ENCODE data around the gene FGF7. TPM values are rescaled to one million over a fixed set of nuclear protein-coding genes. Genes with fewer than 3 reads are reported as not detected.

Gene FGF7
- total and polyA plus RNA-seq, 2 of the 8 experiments (the other 6 are each of a cell fraction or from before 2014, with no cell fraction given): not detected

DNA sequence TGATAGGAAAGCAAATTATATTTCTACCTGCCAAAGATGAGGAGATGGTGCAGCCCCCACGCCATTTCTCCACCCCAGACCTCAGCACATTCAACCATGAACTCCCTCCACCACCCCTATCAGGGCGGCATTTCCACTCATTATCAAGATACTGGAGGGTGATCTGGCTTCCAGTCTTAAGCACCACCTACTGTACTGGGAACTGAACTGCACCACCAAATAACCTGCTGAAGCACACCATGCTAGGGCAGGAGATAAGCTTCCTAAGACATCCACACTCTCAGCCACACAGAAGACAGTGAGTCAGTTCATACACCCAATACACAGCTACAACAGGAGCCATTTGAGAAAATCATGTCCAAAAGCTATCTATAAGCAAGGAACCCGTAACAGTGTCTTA lies 98.8 kb downstream of the FGF7 start (continued):
- no peak for TF ChIP-seq HDAC2 (IDR thresholded peaks at IDR 0.05; ENCODE audit: borderline replicate concordance in 1 of 2, low read depth in 2 of 2, low read length in 2 of 2)
- TF ChIP-seq GABPA (IDR thresholded peaks at IDR 0.05; ENCODE audit: borderline replicate concordance, insufficient read depth, low read length): no peak
- no peak for TF ChIP-seq FOSL1 (IDR thresholded peaks at IDR 0.05; ENCODE audit: insufficient read depth, low read depth, low read length)
- TF ChIP-seq CBX8 (IDR thresholded peaks at IDR 0.05; ENCODE audit: borderline replicate concordance, low read depth, low read length): no peak
- no peak for TF ChIP-seq CBX5 (IDR thresholded peaks at IDR 0.05; ENCODE audit: low read depth, low read length)
- no peak for TF ChIP-seq SIN3A (conservative IDR thresholded peaks at IDR 0.05 in 1 of 2, IDR thresholded peaks at IDR 0.05 in 1 of 2; ENCODE audit: low read depth in 1 of 2, low read length in 2 of 2)
- TF ChIP-seq CHD1 (IDR thresholded peaks at IDR 0.05; ENCODE audit: low read depth, low read length): no peak
- TF ChIP-seq HDAC6 (IDR thresholded peaks at IDR 0.05; ENCODE audit: low read depth, low read length): no peak

Measured in H1 (cell line).